ENCODE data around the gene WSCD2. TPM values are rescaled to one million over a fixed set of nuclear protein-coding genes. Genes with fewer than 3 reads are reported as not detected.

Gene WSCD2
- total RNA-seq, 6 experiments from 2014 or later, result not detected

- peaks cover 32% of the 10 kb centered on the region for H3K9me3 Mint-ChIP-seq
- DNase-seq, result no peak
- no peaks in the 10 kb centered on the region; the same call in none of the 2 replicates for H3K27me3 Mint-ChIP-seq (ENCODE audit: insufficient read depth)
- H3K27ac Mint-ChIP-seq, result no peak overlapping the region
- H3K4me3 Mint-ChIP-seq, result no peak overlapping the region
- TF ChIP-seq CTCF (IDR thresholded peaks at IDR 0.05), result peak; percentile 43
- peaks cover 7% of the 10 kb centered on the region; the same call in 1 of the 2 replicates for H3K36me3 Mint-ChIP-seq (ENCODE audit: low read depth)
- no peaks in the 10 kb centered on the region for H3K4me1 Mint-ChIP-seq (ENCODE audit: low read depth)
Observed at GRCh38 chr12:108237272-108237671, 108.2 kb downstream of the WSCD2 start.

GRCh38 chr12:108238474-108238873 is 109.4 kb downstream of the WSCD2 start:
- H3K4me1 Mint-ChIP-seq (ENCODE audit: low read depth), result no peaks in the 10 kb centered on the region
- no peak for DNase-seq
- no peak overlapping the region for H3K4me3 Mint-ChIP-seq
- peaks cover 7% of the 10 kb centered on the region; the same call in 1 of the 2 replicates for H3K36me3 Mint-ChIP-seq (ENCODE audit: low read depth)
- no peaks in the 10 kb centered on the region; the same call in none of the 2 replicates for H3K27me3 Mint-ChIP-seq (ENCODE audit: insufficient read depth)
- no peak overlapping the region for H3K27ac Mint-ChIP-seq
- H3K9me3 Mint-ChIP-seq, result peaks cover 30% of the 10 kb centered on the region
- TF ChIP-seq CTCF (IDR thresholded peaks at IDR 0.05), result no peak

DNA sequence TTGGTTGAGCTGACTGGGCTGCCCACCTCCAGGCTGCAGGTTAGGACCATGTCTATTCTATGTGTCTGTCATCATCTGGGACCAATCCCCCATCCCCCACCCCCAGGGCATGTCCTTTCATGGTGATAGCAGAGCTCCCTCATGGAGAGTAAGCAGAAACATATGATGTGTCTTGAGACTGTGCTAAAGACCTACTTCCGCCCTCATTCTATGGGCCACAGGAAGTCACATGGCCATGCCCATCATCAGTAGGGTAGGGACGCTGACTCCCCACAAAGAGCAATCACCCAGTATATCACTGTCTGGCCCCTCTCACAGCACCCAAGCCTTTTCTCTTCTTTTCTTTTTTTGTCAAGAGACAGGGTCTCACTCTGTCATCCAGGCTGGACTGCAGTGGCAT is 110.3 kb downstream of the WSCD2 start:
- Mint-ChIP-seq H3K9me3 (peaks cover 36% of the 10 kb centered on the region), H3K36me3 (ENCODE audit: low read depth) (peaks cover 7% of the 10 kb centered on the region; the same call in 1 of the 2 replicates), H3K4me1 (ENCODE audit: low read depth) (no peaks in the 10 kb centered on the region), H3K27ac (no peak overlapping the region), H3K27me3 (ENCODE audit: insufficient read depth) (no peaks in the 10 kb centered on the region; the same call in none of the 2 replicates), H3K4me3 (no peak overlapping the region)
- no peak for DNase-seq
- no peak for TF ChIP-seq CTCF (IDR thresholded peaks at IDR 0.05)

DNA sequence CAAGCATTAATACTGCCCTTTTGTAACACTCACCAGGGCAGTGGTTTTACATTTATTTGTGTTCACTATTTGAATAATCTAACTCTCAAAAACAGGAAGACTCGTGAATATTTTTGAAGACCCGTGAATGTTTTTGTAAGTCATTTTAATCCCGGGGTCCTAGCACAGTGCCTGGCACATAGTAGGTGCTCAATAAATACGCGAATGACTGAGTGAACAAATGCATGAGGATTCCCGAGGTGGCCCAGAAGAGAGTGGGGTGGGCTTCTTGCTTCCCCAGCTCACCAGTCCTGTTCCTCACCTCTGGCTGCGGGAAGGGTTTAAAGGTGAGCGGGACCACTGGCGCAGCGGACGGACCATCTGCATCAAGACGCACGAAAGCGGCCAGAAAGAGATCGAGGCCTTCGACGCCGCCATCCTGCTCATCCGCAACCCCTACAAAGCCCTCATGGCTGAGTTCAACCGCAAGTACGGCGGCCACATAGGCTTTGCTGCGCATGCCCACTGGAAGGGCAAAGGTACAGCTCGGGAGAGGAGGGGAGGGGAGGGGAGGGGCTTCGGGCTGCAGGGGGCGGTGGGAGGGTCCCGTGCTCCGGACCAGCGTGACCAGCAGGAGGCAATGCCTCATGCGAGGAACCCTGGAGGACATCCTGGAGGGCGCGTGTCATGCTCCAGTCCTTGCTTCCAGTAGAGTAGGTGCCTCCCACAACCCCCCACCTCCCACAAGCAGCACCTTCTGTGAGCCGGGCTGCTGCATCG is 111.1 kb downstream of the WSCD2 start:
- no peak for TF ChIP-seq CTCF (IDR thresholded peaks at IDR 0.05)
- H3K27me3 Mint-ChIP-seq (ENCODE audit: insufficient read depth), result no peaks in the 10 kb centered on the region; the same call in none of the 2 replicates
- H3K27ac Mint-ChIP-seq, result no peak overlapping the region
- H3K9me3 Mint-ChIP-seq, result peaks cover 36% of the 10 kb centered on the region
- H3K36me3 Mint-ChIP-seq (ENCODE audit: low read depth), result peaks cover 7% of the 10 kb centered on the region; the same call in 1 of the 2 replicates
- no peaks in the 10 kb centered on the region for H3K4me1 Mint-ChIP-seq (ENCODE audit: low read depth)
- DNase-seq, result no peak
- H3K4me3 Mint-ChIP-seq, result no peak overlapping the region

DNA sequence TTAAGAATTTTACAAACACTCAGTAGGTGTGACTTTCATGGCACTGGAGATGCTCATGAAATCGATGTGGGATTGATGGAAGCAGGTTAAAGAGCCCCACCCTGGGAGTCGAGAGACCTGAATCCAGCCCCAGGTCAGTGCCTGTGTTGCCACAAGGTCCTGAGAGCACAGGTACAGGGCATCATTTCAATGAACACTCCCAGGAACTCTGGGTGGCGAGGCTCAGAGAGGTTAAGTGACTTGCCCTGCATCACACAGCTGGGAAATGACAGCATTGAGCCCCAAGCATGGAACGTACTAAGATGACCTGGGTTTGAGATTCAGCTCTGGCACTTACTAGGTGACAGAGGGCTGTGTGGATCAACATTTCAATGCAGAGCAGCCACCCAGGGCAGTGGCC is 111.8 kb downstream of the WSCD2 start:
- no peaks in the 10 kb centered on the region; the same call in none of the 2 replicates for H3K27me3 Mint-ChIP-seq (ENCODE audit: insufficient read depth)
- H3K36me3 Mint-ChIP-seq (ENCODE audit: low read depth), result peaks cover 7% of the 10 kb centered on the region; the same call in 1 of the 2 replicates
- peaks cover 36% of the 10 kb centered on the region for H3K9me3 Mint-ChIP-seq

More for the DNA sequence above, 111.8 kb downstream of the WSCD2 start:
- TF ChIP-seq CTCF (IDR thresholded peaks at IDR 0.05), result no peak
- Mint-ChIP-seq H3K4me1 (ENCODE audit: low read depth) (no peaks in the 10 kb centered on the region), H3K27ac (no peak overlapping the region), H3K4me3 (no peak overlapping the region)
- DNase-seq, result no peak
